Panc1 (cell line): ENCODE measurements around the gene SSBP3. TPM values are rescaled to one million over a fixed set of nuclear protein-coding genes. Genes with fewer than 3 reads are reported as not detected.
A peak's percentile ranks its signal among the peaks of the same experiment; 100 is the strongest.

Experiments used
- ATAC-seq: fragments of 200-7000 bp; cut with Tn5 transposase; 2 replicates; pipeline ENCODE4 v1.9.1; 2020; ENCODE audit warnings: mild to moderate bottlenecking, moderate library complexity
- BruUV-seq: library from RNA; stranded (reverse); fragments of 400-500 nt; replicated peaks from 2 replicates; lab custom pipeline; 2021; lab: Mats Ljungman, UMichigan
- CTCF ChIA-PET: fragments of 300-600 bp; sonication (Branson Sonifier 250); formaldehyde crosslinking; loops from one replicate; lab custom pipeline; 2022; ENCODE audit warnings: antibody characterized with exemption; lab: Charles Lee
- POLR2A ChIA-PET: fragments of 300-600 bp; sonication (Branson Sonifier 250); formaldehyde crosslinking; loops from one replicate; lab custom pipeline; 2022; ENCODE audit warnings: antibody characterized with exemption; lab: Charles Lee
- DNase-seq: peaks from one replicate; pipeline ENCODE4 v3.0.0-alpha.2; 2010; ENCODE audit warnings: low read depth, low spot score
- H3K27ac ChIP-seq: 2 replicates; pipeline ENCODE4 v1.5.1; 2011; ENCODE audit warnings: mild to moderate bottlenecking, low read length, inconsistent platforms
- H3K27me3 ChIP-seq: fragments of 200-500 bp; sonication (Bioruptor generic); 2 replicates; pipeline ENCODE4 v1.6.0; 2014; ENCODE audit warnings: low read length, inconsistent platforms; ENCODE audit not compliant: control insufficient read depth, insufficient read depth
- H3K36me3 ChIP-seq: fragments of 200-500 bp; sonication (Bioruptor generic); 2 replicates; pipeline ENCODE4 v1.5.1; 2014; ENCODE audit warnings: inconsistent platforms, mild to moderate bottlenecking, low read length, moderate library complexity; ENCODE audit not compliant: control insufficient read depth, insufficient read depth
- H3K4me1 ChIP-seq: 2 replicates; pipeline ENCODE4 v1.5.1; 2011; ENCODE audit warnings: inconsistent platforms, mild to moderate bottlenecking, low read length, moderate library complexity; ENCODE audit not compliant: control insufficient read depth, insufficient read depth
- H3K4me3 ChIP-seq, 2 experiments: 2 replicates each; pipeline ENCODE4 v1.5.1; 2011 to 2012; ENCODE audit warnings: low read depth in 2 of 2, low read length in 2 of 2, mild to moderate bottlenecking in 2 of 2, inconsistent platforms in 1 of 2, moderate library complexity in 1 of 2
- H3K9me3 ChIP-seq: fragments of 200-500 bp; sonication (Bioruptor generic); 2 replicates; pipeline ENCODE4 v1.5.1; 2014; ENCODE audit warnings: low read depth, mild to moderate bottlenecking, inconsistent platforms, low read length, moderate library complexity; ENCODE audit not compliant: control insufficient read depth, insufficient read depth
- CTCF ChIP-seq: fragments of 450-650 bp; IDR thresholded peaks from 2 replicates; pipeline ENCODE4 v1.5.1; 2017; ENCODE audit warnings: mild to moderate bottlenecking
- POLR2AphosphoS5 ChIP-seq: IDR thresholded peaks from 2 replicates; pipeline ENCODE4 v1.6.1; 2012; ENCODE audit warnings: mild to moderate bottlenecking, low read depth, low read length, moderate library complexity
- REST ChIP-seq, 2 experiments: IDR thresholded peaks; 2 replicates each; pipeline ENCODE4 v1.6.1; 2011 to 2012; ENCODE audit warnings: low read depth in 2 of 2, control low read depth in 1 of 2, low read length in 1 of 2, mild to moderate bottlenecking in 1 of 2, moderate library complexity in 1 of 2; ENCODE audit not compliant: insufficient read depth in 1 of 2
- SIN3A ChIP-seq: IDR thresholded peaks from 2 replicates; pipeline ENCODE4 v1.6.1; 2012; ENCODE audit warnings: low read depth, mild to moderate bottlenecking, low read length, moderate library complexity, borderline replicate concordance; ENCODE audit not compliant: insufficient read depth
- TCF7L2 ChIP-seq: IDR thresholded peaks from 2 replicates; pipeline ENCODE4 v1.6.1; 2011; ENCODE audit warnings: mild to moderate bottlenecking, low read depth, low read length, inconsistent platforms
- in situ Hi-C: cut with HindIII; loops from 2 replicates; pipeline ENCODE4 v1.10.0; 2016; ENCODE audit warnings: low sequenced_read_pairs, low pct_unique_long_range_greater_than_20kb
- intact Hi-C: fragments of 100-400 bp; cut with micrococcal nuclease; formaldehyde crosslinking; loops from one replicate; pipeline ENCODE4 v1.10.0; 2022; ENCODE audit not compliant: unreplicated experiment
- total RNA-seq: library from RNA; stranded (reverse); gene quantifications from one replicate; pipeline ENCODE4 v1.2.1, GENCODE V29; 2021; ENCODE audit not compliant: unreplicated experiment

SSBP3 gene
- total RNA-seq, 1 experiment from 2014 or later: 22.5 TPM

GRCh38 chr1:54230507-54231339 lies 175.5 kb downstream of the SSBP3 start:
- in situ Hi-C loops: no loop called here
- POLR2A ChIA-PET: no interaction called here
- intact Hi-C loops: no loop called here

More at GRCh38 chr1:54230507-54231339, 175.5 kb downstream of the SSBP3 start:
- no peaks in the 10 kb centered on the region for H3K27me3 ChIP-seq
- H3K4me3 ChIP-seq: no peak overlapping the region
- ATAC-seq: no peak
- TF ChIP-seq REST (IDR thresholded peaks at IDR 0.05; ENCODE audit: insufficient read depth in 1 of 2, low read depth in 2 of 2, low read length in 1 of 2) (no peak), CTCF (no peak), POLR2AphosphoS5 (no peak), SIN3A (no peak), TCF7L2 (no peak)
- no peak for DNase-seq
- CTCF ChIA-PET: no interaction called here
- H3K27ac ChIP-seq: no peak overlapping the region
- H3K9me3 ChIP-seq: no peaks in the 10 kb centered on the region
- H3K36me3 ChIP-seq: no peaks in the 10 kb centered on the region
- H3K4me1 ChIP-seq: no peaks in the 10 kb centered on the region
- TSS peak; percentile 48 for BruUV-seq
